Kidney capillary endothelial cell (primary cell): ENCODE data around the gene STARD13.

Experiments used
- DNase-seq: peaks from one replicate; pipeline ENCODE4 v3.0.0-alpha.2; 2018; ENCODE audit warnings: low spot score

Gene STARD13

GRCh38 chr13:33285420-33286124 is at the start of gene STARD13:
Gene STARD13, minus strand, starts transcription at chr13:33285755. Its CDS starts 117 bp downstream, at chr13:33285638.
- peak; percentile 88 for DNase-seq

DNA sequence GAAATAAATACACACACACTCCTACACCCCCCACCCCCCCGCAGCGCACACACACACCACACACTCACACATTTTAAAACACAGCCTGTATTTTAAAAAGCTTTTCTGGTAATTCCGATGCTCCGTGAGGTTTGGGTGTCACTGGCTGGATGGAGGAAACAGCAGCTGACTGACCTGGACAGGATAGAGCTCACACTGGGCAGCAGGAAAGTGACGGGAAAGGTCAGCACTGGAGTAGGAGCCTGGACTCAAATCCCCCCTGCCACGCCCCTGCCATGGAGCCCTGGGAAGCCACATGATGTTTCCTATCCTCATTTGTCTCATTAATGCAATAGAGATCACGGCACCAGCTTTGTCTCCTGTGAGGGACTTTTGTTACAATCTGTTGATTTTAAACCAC is 49.3 kb upstream of the STARD13 start:
- DNase-seq: no peak

- no peak for DNase-seq
Measured at GRCh38 chr13:33331962-33332361, 46.4 kb upstream of the STARD13 start.

- DNase-seq: no peak
Measured at GRCh38 chr13:33330483-33330882, 44.9 kb upstream of the STARD13 start.

GRCh38 chr13:33328701-33329100 is 43.1 kb upstream of the STARD13 start:
- no peak for DNase-seq

DNA sequence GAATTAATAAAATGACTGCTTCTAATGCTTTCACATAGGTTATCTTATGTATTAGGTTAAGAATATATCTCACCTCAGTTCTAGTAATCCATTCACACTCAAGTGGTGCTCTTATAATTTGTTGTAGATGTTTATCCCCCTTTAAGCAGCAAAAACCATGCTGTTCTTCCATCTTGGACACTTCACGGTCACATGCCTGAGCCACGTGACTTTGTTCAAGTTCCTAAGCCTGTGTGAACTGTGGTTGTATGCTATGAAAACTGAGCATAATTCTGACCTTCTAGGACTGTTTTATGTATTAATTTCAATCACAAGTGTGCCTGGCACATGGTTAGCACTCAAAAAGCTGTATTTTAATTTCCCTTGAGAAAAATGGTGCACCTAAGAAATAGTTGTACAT is 41.2 kb upstream of the STARD13 start:
- no peak for DNase-seq

DNA sequence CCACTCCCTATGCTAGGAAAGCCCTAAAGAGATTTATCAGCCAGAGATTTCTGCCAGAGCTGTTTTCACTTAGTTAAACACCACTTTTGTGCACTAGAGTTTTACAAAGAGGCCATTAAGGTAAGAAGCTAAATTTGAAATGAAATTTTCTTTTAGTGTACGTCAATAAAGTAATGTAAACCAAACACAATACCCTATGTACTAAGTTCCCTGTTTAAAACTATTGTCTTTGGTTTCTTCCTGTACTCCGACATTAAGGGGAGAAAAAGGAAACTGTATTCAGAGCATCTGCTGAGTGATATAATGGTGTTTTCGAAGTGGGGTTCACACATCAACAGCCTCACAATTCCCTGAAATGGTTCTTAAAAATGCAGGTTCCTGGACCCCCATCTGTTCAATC is 40.7 kb upstream of the STARD13 start:
- no peak for DNase-seq

DNA sequence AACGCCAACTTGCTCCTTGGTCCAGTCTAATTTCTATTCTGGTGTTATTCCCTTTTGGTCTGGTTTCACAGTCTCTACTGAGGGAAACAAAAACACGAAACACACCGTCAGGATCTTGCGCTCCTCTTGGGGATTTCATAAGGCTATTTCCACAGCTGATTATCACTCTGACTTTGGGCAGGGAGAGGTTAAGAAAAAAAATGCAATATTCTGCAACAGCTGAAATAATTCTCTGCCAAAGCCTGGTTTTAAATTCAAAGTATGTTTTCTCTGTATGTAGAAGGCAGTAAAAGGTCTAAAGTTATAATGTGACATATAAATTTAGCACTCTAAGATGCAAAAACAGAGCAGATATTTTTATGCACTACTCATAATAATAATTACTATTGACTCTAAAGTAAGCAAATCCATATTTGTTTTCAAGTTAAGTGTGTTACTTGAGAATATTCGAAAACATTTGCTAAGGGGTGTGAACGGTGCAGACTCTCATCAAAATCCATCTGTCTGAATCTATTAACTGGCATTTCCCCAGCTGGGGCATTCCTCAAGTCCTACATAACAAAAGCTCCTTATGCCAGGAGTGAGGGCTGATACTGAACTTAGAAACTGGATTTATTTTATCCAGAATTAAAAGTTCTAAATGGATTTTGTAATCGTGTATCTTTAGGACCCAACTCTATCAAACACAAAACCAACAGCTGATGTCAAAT is 38.4 kb upstream of the STARD13 start:
- no peak for DNase-seq

DNA sequence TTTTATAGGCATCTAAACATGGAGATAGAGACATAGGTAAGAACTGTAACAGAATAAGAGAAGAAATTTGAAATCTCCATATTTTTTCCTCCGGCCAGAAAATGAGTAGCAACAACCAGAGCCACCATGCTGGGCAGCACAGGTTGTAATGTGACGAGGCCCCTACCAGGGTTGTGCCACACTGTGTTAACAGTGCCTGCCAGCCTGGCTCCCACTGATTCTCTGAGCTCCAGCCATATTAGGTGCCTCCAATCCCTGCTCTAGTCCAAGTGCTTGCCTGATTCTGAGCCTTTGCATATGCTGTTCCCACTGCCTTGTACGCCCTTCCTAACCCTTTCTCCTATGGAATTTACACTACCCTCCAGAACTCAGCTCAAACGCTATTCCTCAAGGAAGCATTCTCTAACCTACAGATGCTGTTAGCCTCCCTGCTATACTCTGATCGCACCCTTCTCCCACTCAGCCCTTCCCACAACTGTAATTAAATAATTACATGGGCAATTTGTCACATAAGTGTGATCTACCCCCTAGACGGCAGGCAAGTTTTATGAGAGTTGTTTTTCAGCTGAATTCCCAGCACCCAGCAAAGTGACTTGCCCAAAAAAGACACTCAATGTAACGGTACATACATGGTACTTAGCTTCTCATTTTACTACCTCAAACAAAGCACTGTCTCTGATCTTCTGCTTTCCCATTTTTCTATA is 37.6 kb upstream of the STARD13 start:
- DNase-seq: no peak

DNA sequence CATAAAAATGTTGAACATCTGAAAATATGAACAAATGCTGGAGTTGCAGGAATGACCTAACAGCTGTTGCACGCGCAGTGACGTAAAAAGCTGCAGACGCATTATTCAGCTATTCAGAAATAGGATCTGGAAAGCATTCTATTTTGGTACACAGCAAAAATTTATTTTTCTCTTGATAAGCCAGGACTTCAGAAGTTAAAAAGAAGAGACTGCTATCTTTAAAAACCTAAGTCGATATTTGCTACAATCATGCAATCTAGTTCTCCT is 36.9 kb upstream of the STARD13 start:
- DNase-seq: no peak

- no peak for DNase-seq
Measured at GRCh38 chr13:33321686-33322542, 36.4 kb upstream of the STARD13 start.

- DNase-seq: no peak
Measured at GRCh38 chr13:33319859-33320258, 34.3 kb upstream of the STARD13 start.

DNA sequence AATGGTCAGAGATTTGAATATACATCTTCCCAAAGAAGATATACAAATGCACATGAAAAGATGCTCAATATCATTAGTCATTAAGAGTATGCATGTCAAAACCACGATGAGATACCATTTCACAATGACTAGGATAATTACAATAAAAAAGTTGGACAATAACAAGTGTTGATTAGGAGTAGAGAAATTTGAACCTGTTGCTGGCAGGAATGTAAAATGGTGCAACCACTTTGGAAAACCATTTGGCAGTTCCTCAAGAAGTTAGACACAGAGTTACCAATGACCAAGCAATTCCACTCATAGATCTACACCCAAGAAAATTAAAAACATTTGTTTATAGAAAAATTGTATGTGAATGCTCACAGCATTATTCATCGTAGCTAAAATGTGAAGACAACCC is 33.2 kb upstream of the STARD13 start:
- DNase-seq: no peak

- no peak for DNase-seq
Measured at GRCh38 chr13:33318037-33318436, 32.5 kb upstream of the STARD13 start.

GRCh38 chr13:33316890-33317289 is 31.3 kb upstream of the STARD13 start:
- DNase-seq: no peak

DNA sequence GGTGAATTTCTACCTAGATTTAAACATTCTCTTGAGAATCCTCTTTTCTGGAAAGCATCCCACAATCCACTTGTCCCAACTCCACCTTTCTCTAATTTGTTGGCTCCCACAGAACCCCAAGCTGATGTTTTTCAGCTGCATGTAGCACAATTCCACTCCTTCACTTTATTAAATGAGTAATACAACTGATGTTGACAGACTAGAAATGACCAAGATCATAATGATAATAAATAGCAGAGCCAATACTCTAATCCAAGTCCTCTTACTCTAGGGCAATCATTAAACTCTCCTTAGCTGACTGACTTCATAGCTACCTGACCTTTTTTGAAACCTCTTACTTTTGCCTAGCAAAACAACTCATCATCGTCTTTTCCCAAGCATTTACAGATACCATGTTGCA is 27.9 kb upstream of the STARD13 start:
- no peak for DNase-seq

DNA sequence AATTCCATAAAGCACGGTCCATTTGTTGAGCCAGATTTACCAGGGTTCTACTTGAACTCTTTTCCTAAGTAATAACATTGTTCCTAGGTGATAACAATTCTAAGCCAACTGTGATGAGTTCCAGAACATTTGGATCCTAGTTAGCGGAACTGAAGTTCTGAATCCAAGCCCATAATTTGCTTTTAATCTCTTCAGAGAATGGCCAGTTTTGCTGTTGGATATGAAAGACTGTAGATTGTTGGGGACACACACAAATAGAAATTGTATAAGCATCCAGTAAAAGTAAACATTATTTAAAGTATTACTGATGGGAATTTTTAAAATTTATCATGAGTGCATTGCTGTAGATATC is 27.3 kb upstream of the STARD13 start:
- no peak for DNase-seq

DNA sequence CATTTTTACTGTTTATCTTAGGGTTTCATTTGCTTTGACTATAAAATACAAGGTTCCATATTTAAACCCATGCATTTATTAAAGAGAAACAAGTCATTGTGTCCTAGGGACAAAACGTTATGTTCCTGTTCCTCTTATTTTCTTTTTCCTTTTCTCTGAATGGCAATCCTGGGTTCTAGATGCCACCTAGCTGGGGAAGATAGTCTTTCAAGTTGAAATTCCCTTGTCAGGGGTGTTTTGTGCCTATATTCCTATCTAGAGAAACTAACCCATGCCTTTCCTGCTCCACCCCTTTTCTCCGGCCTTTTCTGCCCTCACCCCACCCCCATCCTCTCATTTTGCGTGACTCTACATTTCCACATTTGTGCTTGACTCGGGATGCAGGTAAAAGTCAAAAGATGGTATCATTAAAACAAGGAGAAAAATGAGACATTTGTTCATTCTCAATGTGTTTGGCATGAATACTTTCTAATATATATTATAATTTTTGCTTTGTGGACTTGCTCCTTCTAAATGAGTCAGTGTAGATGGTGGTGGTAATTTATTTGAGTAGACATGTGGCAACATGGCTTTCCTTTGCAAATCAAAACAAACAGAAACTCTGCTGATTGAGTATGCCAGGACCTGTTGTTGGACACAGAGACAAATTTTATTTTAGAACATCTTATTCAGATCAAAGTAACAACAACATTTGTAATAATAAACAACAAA is 26.8 kb upstream of the STARD13 start:
- no peak for DNase-seq

GRCh38 chr13:33311040-33311439 is 25.5 kb upstream of the STARD13 start:
- no peak for DNase-seq

DNA sequence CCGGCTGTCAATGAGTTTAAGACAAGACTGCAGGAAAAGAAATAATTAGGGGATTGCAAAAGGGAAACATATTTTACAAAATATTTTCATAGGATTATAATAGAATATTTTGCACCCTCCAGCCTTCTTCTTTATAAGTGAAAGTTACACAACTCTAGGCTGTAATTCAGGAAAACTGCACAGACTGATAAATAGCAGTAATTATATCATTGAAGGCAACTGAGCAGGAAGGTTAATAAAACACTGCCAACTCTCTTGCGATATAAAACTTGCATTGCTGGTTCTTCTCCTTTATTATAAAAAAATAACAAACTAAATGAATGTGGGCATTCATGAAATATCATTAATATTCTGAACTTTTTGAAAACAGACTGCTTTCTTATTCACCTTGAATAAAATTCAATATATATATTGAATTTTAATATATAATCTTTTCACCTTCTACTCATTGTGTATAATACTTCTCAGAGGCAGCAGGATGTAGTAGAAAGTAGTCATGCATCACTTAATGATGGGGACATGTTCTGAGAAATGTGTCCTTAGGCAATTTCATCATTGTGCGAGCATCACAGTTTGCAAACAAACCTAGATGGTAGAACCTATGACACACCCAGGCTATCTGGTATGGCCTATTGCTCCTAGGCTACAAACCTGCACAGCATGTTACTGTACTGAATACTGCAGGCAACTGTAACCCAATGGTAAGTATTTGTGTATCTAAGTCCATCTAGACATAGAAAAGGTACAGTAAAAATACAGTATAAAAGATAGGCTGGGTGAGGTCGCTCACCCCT is 24.9 kb upstream of the STARD13 start:
- no peak for DNase-seq

- no peak for DNase-seq
Measured at GRCh38 chr13:33308863-33309262, 23.3 kb upstream of the STARD13 start.
